UCSD-AML1 (cell line): ENCODE measurements around the gene PLCH1.

Experiments used
- DNase-seq: peaks from one replicate; lab custom pipeline; 2025; ENCODE audit not compliant: unreplicated experiment; lab: John Stamatoyannopoulos, UW

PLCH1 gene

GRCh38 chr3:155556531-155556930, 188.3 kb downstream of the PLCH1 start:
- no peak for DNase-seq

DNA sequence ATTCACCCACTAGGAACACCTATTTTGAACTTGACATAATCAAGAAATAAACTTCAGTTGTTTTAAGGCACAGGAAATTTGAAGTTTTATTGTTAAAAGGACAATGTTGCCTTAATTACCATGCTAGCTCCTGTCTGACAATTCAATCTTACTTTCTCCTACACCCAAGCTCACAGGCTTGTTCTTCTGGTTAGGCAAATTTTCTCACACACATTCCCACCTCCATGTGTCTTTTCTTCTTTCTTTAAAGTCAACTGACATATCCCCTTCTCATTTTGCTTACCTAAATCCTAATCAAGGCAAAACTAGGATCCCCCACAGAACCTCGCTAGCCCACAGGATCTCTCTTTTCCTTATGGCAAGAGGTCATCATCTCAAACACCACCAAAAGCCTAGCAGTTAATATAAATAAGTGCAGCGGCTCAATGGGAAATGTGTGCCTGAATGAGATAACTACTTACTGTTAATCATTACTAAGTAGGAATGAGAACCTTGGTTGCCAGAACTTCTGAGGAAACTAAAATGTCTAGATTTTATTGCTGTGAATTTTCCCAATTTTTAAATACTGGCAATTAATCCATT, 189.3 kb downstream of the PLCH1 start:
- no peak for DNase-seq

- peak; percentile 65 for DNase-seq
Measured at GRCh38 chr3:155554777-155555451, 190.0 kb downstream of the PLCH1 start.

DNA sequence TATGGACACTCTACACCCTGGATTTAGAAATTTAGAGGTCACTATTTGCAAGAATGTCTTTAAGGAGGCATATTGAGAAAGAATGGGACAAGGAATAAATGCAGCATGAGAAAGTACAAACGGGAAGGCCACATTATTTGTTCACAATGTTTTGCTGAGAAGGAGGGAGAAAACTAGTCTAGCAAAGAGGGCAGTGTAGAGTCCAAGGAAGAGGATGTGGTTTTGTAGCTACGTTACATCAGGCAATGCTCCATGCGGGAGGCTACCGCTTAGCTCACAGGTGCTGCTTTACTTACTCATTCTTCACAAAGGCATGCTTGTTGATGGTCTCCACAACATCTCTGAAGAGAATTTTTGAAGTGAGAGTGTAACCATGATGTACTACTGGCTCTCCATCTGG, 191.1 kb downstream of the PLCH1 start:
- DNase-seq: peak; percentile 49

DNA sequence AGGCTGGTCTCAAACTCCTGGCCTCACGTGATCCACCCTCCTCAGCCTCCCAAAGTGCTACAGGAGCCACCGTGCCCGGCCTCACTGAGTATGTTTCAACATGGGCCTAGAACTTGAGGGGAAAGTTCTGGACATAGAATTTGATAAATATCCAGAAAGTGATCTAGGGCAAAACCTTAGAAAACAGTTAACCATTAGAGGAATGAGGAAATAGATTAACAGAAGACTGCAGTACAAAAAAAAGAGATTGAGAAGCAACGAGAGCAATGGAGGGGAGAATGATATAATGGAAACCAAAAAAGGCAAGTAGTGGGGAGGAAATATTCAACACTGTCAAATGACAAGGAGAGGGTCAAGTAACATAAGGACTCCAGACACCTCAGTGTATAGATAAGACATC, 191.5 kb downstream of the PLCH1 start:
- DNase-seq: no peak

GRCh38 chr3:155550391-155550790, 194.5 kb downstream of the PLCH1 start:
- no peak for DNase-seq

DNA sequence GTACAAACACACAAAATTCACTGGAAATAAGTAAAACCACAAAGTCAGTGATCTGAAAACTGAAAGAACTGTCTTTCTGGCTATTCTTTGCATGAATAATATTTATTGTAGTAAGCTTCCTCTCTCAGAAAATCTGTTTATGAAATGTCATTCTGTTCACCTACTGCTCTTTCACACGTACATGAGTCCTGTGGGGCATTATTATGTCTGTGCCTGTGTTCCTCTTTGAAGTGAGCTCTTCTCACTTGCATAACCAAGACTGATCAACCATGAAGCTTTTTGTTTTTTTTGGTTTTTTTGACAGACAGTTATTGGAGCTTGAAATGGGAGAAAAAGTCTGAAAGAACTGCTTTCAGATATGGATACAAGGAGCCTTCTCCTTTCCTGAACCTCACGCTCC, 195.8 kb downstream of the PLCH1 start:
- no peak for DNase-seq

DNA sequence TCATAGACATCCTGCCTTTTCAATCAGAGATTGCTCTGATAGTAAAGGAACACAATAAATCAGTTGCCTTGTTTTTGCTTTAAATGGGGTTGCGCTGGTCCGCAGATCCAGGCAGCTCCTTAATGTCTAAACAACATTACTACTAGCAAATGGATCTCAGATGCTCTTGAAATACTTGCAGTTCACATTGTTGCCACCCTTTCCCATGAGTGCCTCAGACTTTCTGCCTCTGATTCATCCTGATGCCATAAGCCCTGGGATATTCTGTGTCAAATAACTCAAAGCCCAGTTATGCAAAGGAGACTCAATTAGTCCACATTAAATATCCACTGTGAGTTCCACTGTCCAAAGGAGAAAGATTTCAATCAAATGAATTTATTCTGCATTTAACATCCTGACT, 196.7 kb downstream of the PLCH1 start:
- no peak for DNase-seq

DNA sequence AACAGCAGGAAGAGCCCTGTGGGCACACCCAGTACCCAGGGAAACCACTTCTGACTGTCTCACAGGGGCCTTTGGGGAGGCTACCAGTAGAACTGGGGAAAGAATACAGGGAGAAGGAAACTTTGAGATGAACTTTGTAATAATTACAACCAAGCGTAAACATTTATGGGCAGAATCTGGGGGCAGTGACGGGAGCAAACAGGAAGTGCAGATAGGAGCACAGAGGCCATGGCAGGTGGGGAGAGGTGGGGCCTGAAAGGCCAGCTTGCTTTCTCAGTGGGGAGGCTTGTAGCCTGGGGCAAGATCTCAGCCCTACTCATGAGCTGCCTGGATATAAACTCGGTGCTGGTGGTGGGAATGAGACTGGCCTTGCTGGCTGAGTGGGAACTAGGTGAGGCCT, 209.8 kb downstream of the PLCH1 start:
- no peak for DNase-seq

DNA sequence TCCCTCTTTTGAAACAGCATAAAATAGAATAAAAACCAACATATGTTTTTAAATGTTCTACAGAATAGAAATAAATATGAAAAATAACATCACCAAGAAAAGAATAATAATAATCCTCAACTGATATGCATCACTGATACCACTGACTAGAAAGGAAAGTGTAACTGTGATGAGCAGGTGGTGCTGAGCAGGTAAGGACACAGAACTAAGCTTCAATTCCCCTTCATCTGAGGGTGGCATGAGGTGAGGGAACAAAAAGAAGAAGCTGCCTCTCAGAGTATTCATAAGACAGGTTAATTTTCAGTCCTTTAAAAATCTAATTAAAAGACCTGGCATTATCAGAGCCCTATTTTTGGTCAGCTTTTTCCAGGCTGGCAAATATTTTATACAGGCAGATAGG, 216.3 kb downstream of the PLCH1 start:
- no peak for DNase-seq

- DNase-seq: no peak
Measured at GRCh38 chr3:155525324-155525833, 219.5 kb downstream of the PLCH1 start.

- DNase-seq: no peak
Measured at GRCh38 chr3:155520463-155520862, 224.4 kb downstream of the PLCH1 start.

- DNase-seq: no peak
Measured at GRCh38 chr3:155519078-155519477, 225.8 kb downstream of the PLCH1 start.

GRCh38 chr3:155517903-155518302, 227.0 kb downstream of the PLCH1 start:
- no peak for DNase-seq

GRCh38 chr3:155516439-155516838, 228.4 kb downstream of the PLCH1 start:
- no peak for DNase-seq

DNA sequence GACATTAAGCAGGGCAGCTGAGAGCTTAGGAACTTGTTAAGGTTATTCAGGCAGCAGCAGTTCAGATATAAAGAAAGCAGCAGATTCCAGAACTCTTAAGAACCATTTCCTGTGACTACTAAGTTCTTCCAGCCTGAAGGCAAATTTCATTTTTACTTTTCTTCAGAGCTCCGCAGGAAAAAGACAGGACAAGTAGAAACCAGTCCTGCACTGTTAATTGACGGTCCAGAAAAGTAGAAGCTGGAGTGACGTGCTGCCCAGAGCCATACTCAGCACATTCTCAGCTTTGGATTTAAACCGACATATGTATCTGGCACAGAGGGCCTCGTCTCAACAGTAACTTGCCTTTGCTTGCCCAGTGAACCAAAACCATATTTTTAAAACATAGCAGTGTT, 232.0 kb downstream of the PLCH1 start:
- DNase-seq: no peak

GRCh38 chr3:155512175-155512866, 232.6 kb downstream of the PLCH1 start:
- no peak for DNase-seq

- DNase-seq: no peak
Measured at GRCh38 chr3:155504682-155505081, 240.2 kb downstream of the PLCH1 start.

GRCh38 chr3:155502630-155503029, 242.2 kb downstream of the PLCH1 start:
- DNase-seq: no peak

DNA sequence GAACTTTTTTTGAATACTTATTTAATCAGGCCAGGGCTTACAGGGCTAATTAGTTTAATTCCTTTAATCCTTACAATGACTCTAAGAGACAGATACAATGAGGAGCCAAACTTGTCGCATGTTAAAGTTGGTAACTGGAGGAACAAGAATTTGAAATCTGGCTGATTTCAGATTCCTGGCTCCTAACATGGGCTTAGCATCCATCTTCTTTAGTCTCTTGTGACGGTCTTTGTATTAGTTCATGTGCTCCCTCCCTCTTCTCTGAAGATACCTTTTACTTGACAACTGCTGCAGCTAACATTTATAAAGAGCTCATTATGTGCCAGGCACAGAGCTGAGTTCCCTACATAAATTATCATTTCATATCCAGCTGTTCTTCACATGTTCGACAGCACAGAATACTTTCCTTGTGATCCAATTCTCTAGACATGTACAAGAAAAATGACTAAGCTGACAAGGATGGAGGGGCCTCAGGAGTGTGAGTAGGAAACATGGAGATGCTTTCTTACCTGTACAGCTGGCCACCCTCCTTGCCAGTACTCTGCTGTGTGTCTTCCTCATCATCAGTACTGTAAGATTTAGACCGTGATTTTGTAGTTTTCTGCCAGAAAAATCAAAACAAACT, 244.6 kb downstream of the PLCH1 start:
- DNase-seq: no peak

GRCh38 chr3:155497930-155498647, 246.8 kb downstream of the PLCH1 start:
- no peak for DNase-seq
